ENCODE data around the gene TAF4.

The TAF4 gene

GRCh38 chr20:62052842-62053464 is 12.7 kb downstream of the TAF4 start:
- H3K36me3 ChIP-seq (ENCODE audit: control insufficient read depth, insufficient read depth, low read length) = no peaks in the 10 kb centered on the region
- H3K9me3 ChIP-seq (ENCODE audit: control insufficient read depth, low read length) = no peaks in the 10 kb centered on the region
- H3K27me3 ChIP-seq (ENCODE audit: control insufficient read depth, insufficient read depth, low read length) = no peaks in the 10 kb centered on the region
- no peak overlapping the region for H3K9ac ChIP-seq (ENCODE audit: low read length)
- peaks cover 8% of the 10 kb centered on the region for H3K4me1 ChIP-seq (ENCODE audit: control insufficient read depth, insufficient read depth, low read length)
- H3K4me3 ChIP-seq (ENCODE audit: low read length) = no peak overlapping the region

GRCh38 chr20:62052336-62052841 is 13.3 kb downstream of the TAF4 start:
- Histone ChIP-seq H3K36me3 (ENCODE audit: control insufficient read depth, insufficient read depth, low read length) (no peaks in the 10 kb centered on the region), H3K9me3 (ENCODE audit: control insufficient read depth, low read length) (no peaks in the 10 kb centered on the region), H3K9ac (ENCODE audit: low read length) (no peak overlapping the region), H3K4me3 (ENCODE audit: low read length) (no peak overlapping the region), H3K4me1 (ENCODE audit: control insufficient read depth, insufficient read depth, low read length) (peaks cover 8% of the 10 kb centered on the region), H3K27me3 (ENCODE audit: control insufficient read depth, insufficient read depth, low read length) (no peaks in the 10 kb centered on the region)

GRCh38 chr20:62051546-62052255 is 14.0 kb downstream of the TAF4 start:
- no peaks in the 10 kb centered on the region for H3K27me3 ChIP-seq (ENCODE audit: control insufficient read depth, insufficient read depth, low read length)
- no peak overlapping the region for H3K9ac ChIP-seq (ENCODE audit: low read length)
- H3K4me1 ChIP-seq (ENCODE audit: control insufficient read depth, insufficient read depth, low read length) = peaks cover 8% of the 10 kb centered on the region
- H3K9me3 ChIP-seq (ENCODE audit: control insufficient read depth, low read length) = no peaks in the 10 kb centered on the region
- H3K4me3 ChIP-seq (ENCODE audit: low read length) = no peak overlapping the region
- H3K36me3 ChIP-seq (ENCODE audit: control insufficient read depth, insufficient read depth, low read length) = no peaks in the 10 kb centered on the region

- H3K27me3 ChIP-seq (ENCODE audit: control insufficient read depth, insufficient read depth, low read length) = no peaks in the 10 kb centered on the region
- H3K4me3 ChIP-seq (ENCODE audit: low read length) = no peak overlapping the region
- no peaks in the 10 kb centered on the region for H3K36me3 ChIP-seq (ENCODE audit: control insufficient read depth, insufficient read depth, low read length)
- no peaks in the 10 kb centered on the region for H3K9me3 ChIP-seq (ENCODE audit: control insufficient read depth, low read length)
- H3K9ac ChIP-seq (ENCODE audit: low read length) = no peak overlapping the region
- H3K4me1 ChIP-seq (ENCODE audit: control insufficient read depth, insufficient read depth, low read length) = peaks cover 8% of the 10 kb centered on the region
These were observed 14.5 kb downstream of the TAF4 start for GRCh38 chr20:62051144-62051543.

- H3K9ac ChIP-seq (ENCODE audit: low read length) = no peak overlapping the region
- peaks cover 8% of the 10 kb centered on the region for H3K4me1 ChIP-seq (ENCODE audit: control insufficient read depth, insufficient read depth, low read length)
- no peaks in the 10 kb centered on the region for H3K36me3 ChIP-seq (ENCODE audit: control insufficient read depth, insufficient read depth, low read length)
- no peaks in the 10 kb centered on the region for H3K27me3 ChIP-seq (ENCODE audit: control insufficient read depth, insufficient read depth, low read length)
- no peaks in the 10 kb centered on the region for H3K9me3 ChIP-seq (ENCODE audit: control insufficient read depth, low read length)
- no peak overlapping the region for H3K4me3 ChIP-seq (ENCODE audit: low read length)
These were observed 15.2 kb downstream of the TAF4 start for GRCh38 chr20:62050166-62051120.

DNA sequence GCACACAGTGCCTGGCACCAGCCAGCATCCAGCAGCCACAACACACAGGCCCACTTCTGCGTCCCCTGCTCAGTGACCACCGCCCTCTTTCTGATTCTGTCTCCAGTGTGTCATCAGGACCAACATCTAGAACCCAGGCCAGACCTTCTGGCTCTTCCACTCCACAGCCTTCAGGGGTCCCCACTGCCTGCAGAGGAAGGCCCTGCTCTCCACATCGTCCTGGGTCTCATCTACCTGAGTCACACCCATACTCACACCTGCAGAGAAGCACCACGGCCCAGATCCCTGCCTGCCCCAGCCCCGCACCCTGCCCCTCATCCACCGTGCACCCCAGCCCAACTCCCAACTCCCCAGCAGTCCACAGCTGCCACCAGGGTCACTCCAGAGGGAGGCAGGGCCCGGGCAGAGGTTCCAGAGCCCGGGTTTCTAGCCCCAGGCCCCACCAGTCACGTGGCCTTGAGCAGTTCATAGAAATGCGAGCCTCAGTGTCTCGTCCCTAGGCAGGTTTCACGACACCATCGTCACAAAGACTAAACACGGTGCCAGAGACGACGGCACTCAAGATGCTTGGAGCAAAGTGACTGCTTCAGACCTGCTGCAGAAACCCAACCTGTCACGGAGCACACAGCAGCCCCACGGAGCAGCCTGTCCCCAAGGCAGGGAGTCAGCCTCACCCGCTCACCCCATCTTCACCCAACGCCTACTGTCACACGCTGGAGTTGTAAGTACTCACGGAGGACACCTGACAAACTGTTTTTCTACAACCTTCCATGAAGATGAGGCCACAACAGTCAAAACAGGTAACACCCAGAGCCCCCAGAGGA is 16.1 kb downstream of the TAF4 start:
- Histone ChIP-seq H3K4me1 (ENCODE audit: control insufficient read depth, insufficient read depth, low read length) (peaks cover 8% of the 10 kb centered on the region), H3K9me3 (ENCODE audit: control insufficient read depth, low read length) (no peaks in the 10 kb centered on the region), H3K9ac (ENCODE audit: low read length) (no peak overlapping the region), H3K4me3 (ENCODE audit: low read length) (no peak overlapping the region), H3K36me3 (ENCODE audit: control insufficient read depth, insufficient read depth, low read length) (no peaks in the 10 kb centered on the region), H3K27me3 (ENCODE audit: control insufficient read depth, insufficient read depth, low read length) (no peaks in the 10 kb centered on the region)

GRCh38 chr20:62048821-62049291 is 16.8 kb downstream of the TAF4 start:
- no peak overlapping the region for H3K4me3 ChIP-seq (ENCODE audit: low read length)
- H3K9ac ChIP-seq (ENCODE audit: low read length) = no peak overlapping the region
- peaks cover 8% of the 10 kb centered on the region for H3K4me1 ChIP-seq (ENCODE audit: control insufficient read depth, insufficient read depth, low read length)
- H3K9me3 ChIP-seq (ENCODE audit: control insufficient read depth, low read length) = no peaks in the 10 kb centered on the region
- H3K36me3 ChIP-seq (ENCODE audit: control insufficient read depth, insufficient read depth, low read length) = no peaks in the 10 kb centered on the region
- H3K27me3 ChIP-seq (ENCODE audit: control insufficient read depth, insufficient read depth, low read length) = no peaks in the 10 kb centered on the region

DNA sequence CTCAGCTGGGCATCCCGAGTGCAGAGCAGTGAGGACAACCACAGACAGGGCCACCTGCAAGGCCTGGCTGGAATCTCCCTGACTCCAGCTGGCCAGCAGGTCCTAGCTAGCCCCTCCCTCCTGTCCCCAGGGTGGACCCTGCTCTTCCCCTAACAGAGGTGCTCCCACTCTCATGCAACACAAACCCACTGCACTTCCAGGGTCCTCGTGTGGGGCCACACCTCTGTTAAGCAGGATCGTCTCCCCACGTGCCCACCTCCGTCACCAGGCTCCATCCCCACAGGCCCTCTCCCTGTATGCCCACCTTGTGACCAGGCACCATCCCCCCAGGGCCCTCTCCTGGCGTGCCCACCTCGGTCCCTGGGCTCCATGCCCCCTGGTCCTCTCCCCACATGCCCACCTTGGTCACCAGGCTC is 17.3 kb downstream of the TAF4 start:
- Histone ChIP-seq H3K36me3 (ENCODE audit: control insufficient read depth, insufficient read depth, low read length) (no peaks in the 10 kb centered on the region), H3K9me3 (ENCODE audit: control insufficient read depth, low read length) (no peaks in the 10 kb centered on the region), H3K27me3 (ENCODE audit: control insufficient read depth, insufficient read depth, low read length) (no peaks in the 10 kb centered on the region), H3K4me1 (ENCODE audit: control insufficient read depth, insufficient read depth, low read length) (peaks cover 8% of the 10 kb centered on the region), H3K4me3 (ENCODE audit: low read length) (no peak overlapping the region), H3K9ac (ENCODE audit: low read length) (no peak overlapping the region)

- no peak overlapping the region for H3K4me3 ChIP-seq (ENCODE audit: low read length)
- H3K9me3 ChIP-seq (ENCODE audit: control insufficient read depth, low read length) = no peaks in the 10 kb centered on the region
- no peak overlapping the region for H3K9ac ChIP-seq (ENCODE audit: low read length)
- no peaks in the 10 kb centered on the region for H3K27me3 ChIP-seq (ENCODE audit: control insufficient read depth, insufficient read depth, low read length)
- H3K4me1 ChIP-seq (ENCODE audit: control insufficient read depth, insufficient read depth, low read length) = peaks cover 8% of the 10 kb centered on the region
- no peaks in the 10 kb centered on the region for H3K36me3 ChIP-seq (ENCODE audit: control insufficient read depth, insufficient read depth, low read length)
These were observed 17.9 kb downstream of the TAF4 start for GRCh38 chr20:62047666-62048345.

DNA sequence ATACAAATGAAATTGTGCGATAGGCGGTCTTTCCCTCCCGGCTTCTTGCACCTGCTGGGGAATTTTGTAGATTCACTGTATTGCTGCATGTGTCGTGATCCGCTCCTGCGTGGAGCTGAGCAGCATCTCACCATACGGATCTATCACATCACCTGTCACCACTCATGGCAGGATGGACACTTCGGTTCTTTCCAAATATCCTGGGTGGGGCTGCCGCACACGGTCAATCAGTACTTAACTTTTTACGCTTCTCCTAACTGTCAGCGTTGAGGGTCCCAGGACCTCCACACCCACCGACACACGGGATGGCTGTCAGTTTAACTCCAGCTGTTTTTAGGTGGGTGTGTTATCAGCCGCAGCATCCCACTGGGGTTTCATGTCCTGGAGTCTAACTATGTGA is 19.2 kb downstream of the TAF4 start:
- Histone ChIP-seq H3K4me3 (ENCODE audit: low read length) (no peak overlapping the region), H3K9me3 (ENCODE audit: control insufficient read depth, low read length) (no peaks in the 10 kb centered on the region), H3K36me3 (ENCODE audit: control insufficient read depth, insufficient read depth, low read length) (no peaks in the 10 kb centered on the region), H3K9ac (ENCODE audit: low read length) (no peak overlapping the region), H3K27me3 (ENCODE audit: control insufficient read depth, insufficient read depth, low read length) (no peaks in the 10 kb centered on the region), H3K4me1 (ENCODE audit: control insufficient read depth, insufficient read depth, low read length) (peaks cover 8% of the 10 kb centered on the region)
